IMR-90 (cell line): ENCODE data around the gene HOMER3.

Experiments used
- BHLHE40 ChIP-seq: fragments of 150-350 bp; IDR thresholded peaks from 2 replicates; pipeline ENCODE4 v1.6.1; 2016; ENCODE audit warnings: mild to moderate bottlenecking, low read depth, low read length
- CHD1 ChIP-seq: IDR thresholded peaks from 2 replicates; pipeline ENCODE4 v1.6.1; 2012; ENCODE audit warnings: low read depth, low read length, improper control_type of control experiment
- MAZ ChIP-seq: IDR thresholded peaks from 2 replicates; pipeline ENCODE4 v1.6.1; 2012; ENCODE audit warnings: low read depth, mild to moderate bottlenecking, low read length, improper control_type of control experiment, moderate library complexity, borderline replicate concordance
- MXI1 ChIP-seq: IDR thresholded peaks from 2 replicates; pipeline ENCODE4 v1.6.1; 2012; ENCODE audit warnings: low read depth, mild to moderate bottlenecking, low read length, moderate library complexity, borderline replicate concordance
- POLR2A ChIP-seq: IDR thresholded peaks from 2 replicates; pipeline ENCODE4 v1.6.1; 2012; ENCODE audit warnings: mild to moderate bottlenecking, low read depth, low read length
- RAD21 ChIP-seq: IDR thresholded peaks from 2 replicates; pipeline ENCODE4 v1.6.1; 2012; ENCODE audit warnings: low read length, improper control_type of control experiment
- RCOR1 ChIP-seq: IDR thresholded peaks from 2 replicates; pipeline ENCODE4 v1.6.1; 2012; ENCODE audit warnings: mild to moderate bottlenecking, low read length, improper control_type of control experiment; ENCODE audit not compliant: insufficient replicate concordance
- SMC3 ChIP-seq: fragments of 150-350 bp; IDR thresholded peaks from 2 replicates; pipeline ENCODE4 v1.6.1; 2016; ENCODE audit warnings: low read depth, mild to moderate bottlenecking, antibody characterized with exemption, low read length, moderate library complexity
- USF2 ChIP-seq: fragments of 150-350 bp; IDR thresholded peaks from 2 replicates; pipeline ENCODE4 v1.6.1; 2017; ENCODE audit warnings: mild to moderate bottlenecking, antibody characterized with exemption, low read length, low read depth
- TF ChIP-seq, protein P1 (sequence below): conservative IDR thresholded peaks from 2 replicates; pipeline ENCODE4 v1.5.1; 2012; ENCODE audit warnings: mild to moderate bottlenecking, low read depth, low read length, improper control_type of control experiment
- TF ChIP-seq, protein P2 (sequence below): fragments of 150-350 bp; IDR thresholded peaks from 2 replicates; pipeline ENCODE4 v1.6.1; 2016; ENCODE audit warnings: low read depth, mild to moderate bottlenecking, low read length, moderate library complexity, borderline replicate concordance

GRCh38 chr19:18982669-18983068, 41.7 kb upstream of the HOMER3 start:
- TF ChIP-seq MAZ (no peak), SMC3 (no peak), RAD21 (no peak), POLR2A (no peak), USF2 (no peak), MXI1 (no peak), BHLHE40 (no peak), CHD1 (no peak), RCOR1 (no peak)
- TF ChIP-seq, protein P1, sequence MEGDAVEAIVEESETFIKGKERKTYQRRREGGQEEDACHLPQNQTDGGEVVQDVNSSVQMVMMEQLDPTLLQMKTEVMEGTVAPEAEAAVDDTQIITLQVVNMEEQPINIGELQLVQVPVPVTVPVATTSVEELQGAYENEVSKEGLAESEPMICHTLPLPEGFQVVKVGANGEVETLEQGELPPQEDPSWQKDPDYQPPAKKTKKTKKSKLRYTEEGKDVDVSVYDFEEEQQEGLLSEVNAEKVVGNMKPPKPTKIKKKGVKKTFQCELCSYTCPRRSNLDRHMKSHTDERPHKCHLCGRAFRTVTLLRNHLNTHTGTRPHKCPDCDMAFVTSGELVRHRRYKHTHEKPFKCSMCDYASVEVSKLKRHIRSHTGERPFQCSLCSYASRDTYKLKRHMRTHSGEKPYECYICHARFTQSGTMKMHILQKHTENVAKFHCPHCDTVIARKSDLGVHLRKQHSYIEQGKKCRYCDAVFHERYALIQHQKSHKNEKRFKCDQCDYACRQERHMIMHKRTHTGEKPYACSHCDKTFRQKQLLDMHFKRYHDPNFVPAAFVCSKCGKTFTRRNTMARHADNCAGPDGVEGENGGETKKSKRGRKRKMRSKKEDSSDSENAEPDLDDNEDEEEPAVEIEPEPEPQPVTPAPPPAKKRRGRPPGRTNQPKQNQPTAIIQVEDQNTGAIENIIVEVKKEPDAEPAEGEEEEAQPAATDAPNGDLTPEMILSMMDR, result no peak
- TF ChIP-seq, protein P2, sequence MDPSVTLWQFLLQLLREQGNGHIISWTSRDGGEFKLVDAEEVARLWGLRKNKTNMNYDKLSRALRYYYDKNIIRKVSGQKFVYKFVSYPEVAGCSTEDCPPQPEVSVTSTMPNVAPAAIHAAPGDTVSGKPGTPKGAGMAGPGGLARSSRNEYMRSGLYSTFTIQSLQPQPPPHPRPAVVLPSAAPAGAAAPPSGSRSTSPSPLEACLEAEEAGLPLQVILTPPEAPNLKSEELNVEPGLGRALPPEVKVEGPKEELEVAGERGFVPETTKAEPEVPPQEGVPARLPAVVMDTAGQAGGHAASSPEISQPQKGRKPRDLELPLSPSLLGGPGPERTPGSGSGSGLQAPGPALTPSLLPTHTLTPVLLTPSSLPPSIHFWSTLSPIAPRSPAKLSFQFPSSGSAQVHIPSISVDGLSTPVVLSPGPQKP, result no peak
